GM10266 (cell line): ENCODE data around the gene BAG1.

Source experiments
- DNase-seq: peaks from one replicate; pipeline ENCODE4 v3.0.0; 2012; ENCODE audit errors: extremely low spot score
- TF ChIP-seq, protein P1 (sequence below): IDR thresholded peaks from 2 replicates; pipeline ENCODE4 v1.5.1; 2012; ENCODE audit warnings: mild to moderate bottlenecking, low read depth; ENCODE audit not compliant: control insufficient read depth, insufficient read depth; ENCODE audit errors: missing control alignments

Gene BAG1

DNA sequence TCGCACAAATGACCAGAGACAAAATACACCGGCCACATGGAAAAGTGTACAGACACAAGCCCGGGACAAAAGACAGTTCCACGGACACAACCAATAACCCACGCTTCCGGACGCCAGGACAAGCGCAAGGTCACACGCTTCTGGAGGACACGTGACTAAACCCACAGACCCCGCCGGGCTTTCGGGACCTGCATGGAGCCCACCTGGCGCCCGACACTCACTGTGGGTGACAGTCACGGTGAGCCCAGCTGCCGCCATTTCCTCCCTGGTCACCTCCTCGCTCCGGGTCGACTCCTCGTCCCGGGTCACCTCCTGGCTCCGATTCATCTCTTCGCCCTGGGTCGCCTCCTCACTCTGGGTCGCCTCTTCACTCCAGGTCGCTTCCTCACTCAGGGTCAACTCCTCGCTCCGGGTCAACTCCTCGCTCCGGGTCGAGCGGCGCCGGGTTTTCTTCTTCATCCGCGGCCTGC is 470 bp downstream of the BAG1 start:
- TF ChIP-seq, protein P1, sequence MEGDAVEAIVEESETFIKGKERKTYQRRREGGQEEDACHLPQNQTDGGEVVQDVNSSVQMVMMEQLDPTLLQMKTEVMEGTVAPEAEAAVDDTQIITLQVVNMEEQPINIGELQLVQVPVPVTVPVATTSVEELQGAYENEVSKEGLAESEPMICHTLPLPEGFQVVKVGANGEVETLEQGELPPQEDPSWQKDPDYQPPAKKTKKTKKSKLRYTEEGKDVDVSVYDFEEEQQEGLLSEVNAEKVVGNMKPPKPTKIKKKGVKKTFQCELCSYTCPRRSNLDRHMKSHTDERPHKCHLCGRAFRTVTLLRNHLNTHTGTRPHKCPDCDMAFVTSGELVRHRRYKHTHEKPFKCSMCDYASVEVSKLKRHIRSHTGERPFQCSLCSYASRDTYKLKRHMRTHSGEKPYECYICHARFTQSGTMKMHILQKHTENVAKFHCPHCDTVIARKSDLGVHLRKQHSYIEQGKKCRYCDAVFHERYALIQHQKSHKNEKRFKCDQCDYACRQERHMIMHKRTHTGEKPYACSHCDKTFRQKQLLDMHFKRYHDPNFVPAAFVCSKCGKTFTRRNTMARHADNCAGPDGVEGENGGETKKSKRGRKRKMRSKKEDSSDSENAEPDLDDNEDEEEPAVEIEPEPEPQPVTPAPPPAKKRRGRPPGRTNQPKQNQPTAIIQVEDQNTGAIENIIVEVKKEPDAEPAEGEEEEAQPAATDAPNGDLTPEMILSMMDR, result no peak
- peak; percentile 49 for DNase-seq

DNA sequence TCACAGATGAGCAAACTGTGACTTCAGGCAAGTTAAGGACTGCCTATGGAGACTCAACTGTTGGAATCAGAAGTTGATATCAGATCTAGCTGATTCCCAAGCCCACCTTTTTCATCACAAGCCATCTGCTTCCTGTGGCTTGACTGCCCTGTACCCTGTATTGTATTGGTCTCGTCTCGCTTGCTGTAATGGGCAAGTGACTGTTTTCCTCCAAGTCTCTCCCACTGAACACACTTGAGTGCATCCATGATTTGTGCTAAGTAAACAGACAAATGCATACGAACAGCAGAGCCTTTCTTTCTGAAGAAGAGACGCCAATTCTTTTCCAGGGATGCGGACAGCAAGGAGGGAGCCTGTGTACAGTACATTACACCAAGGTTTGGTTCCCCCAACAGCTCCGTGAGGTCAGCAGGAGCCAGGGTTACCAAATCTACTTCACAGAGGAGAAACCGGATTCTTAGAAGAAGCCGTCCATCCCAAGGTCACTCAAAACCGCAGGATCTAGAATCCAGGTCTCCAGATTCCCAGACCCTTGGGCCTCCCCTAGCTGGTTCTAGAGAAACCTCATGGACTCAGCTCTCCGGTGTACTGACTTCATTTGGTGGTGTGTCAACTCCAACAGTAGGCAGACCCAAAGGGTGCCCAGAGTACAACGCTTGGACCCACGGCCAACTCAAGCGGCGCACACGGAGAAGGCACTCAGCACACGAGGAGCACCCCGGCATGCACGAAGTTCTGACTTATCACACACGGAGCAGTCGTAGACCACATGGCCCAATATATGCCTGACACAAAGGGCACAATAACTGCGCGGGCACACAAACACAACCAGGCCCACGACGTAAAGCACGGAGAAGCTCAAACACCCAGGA is 1.1 kb downstream of the BAG1 start:
- TF ChIP-seq, protein P1, result no peak
- DNase-seq, result no peak

DNA sequence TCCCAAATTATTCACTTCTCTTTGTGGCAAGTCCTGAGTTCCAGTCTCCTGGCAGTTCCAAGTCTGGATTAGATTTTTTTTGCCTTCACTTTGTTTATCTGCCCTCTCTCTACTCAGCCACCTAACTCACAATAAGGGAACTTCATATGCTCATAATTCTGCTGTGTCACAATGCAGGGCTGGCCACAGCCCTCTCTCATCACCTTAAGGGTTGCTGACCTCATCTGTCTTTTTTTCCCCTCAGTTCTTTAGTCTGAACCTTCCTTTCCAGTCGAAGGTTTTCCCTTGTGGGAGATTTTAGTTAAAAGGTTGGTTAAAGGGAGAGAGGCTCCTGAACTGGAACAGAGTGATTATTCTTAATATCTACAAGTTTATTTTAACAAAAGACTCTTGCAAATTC is 4.1 kb downstream of the BAG1 start:
- DNase-seq, result no peak

DNA sequence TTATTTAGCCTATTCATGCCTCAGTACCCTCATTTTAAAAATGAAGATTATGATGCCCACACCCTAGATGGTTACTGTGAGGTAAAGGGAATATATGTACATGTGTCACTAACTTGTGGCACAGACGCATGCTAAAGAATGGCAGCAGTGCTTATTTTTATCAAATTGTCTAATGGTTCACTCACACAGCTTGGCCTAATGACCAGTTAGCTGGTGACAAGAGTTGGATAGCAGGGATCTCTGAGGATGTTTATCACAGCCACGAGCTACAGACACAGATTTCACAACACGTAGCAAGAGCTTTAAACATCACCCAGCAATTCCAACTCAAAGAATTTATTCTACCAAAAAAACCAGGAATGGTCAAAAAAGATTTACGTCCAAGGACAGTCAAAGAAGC is 7.2 kb downstream of the BAG1 start:
- TF ChIP-seq, protein P1, result no peak
- no peak for DNase-seq

More for the DNA sequence above, 4.1 kb downstream of the BAG1 start:
- TF ChIP-seq, protein P1, result no peak

DNA sequence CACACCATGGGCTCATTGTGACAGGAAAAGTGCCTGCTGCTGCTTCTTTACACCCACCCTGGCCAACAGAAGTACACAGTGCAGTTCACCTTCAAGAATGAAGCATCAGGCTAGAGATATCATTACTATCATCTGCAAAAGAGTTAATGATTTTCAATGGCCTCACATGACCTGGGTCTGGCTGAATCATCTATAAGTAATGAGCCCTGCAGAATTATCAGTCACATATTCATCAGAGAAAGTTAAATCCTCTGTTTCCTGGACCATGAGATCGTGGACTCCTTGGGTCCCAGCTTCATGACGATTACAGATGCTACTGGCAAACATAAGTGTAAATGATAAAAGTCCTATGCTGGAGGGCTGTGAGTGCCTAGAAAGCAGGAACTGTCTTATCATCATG is 8.3 kb downstream of the BAG1 start:
- no peak for DNase-seq
- TF ChIP-seq, protein P1, result no peak

DNA sequence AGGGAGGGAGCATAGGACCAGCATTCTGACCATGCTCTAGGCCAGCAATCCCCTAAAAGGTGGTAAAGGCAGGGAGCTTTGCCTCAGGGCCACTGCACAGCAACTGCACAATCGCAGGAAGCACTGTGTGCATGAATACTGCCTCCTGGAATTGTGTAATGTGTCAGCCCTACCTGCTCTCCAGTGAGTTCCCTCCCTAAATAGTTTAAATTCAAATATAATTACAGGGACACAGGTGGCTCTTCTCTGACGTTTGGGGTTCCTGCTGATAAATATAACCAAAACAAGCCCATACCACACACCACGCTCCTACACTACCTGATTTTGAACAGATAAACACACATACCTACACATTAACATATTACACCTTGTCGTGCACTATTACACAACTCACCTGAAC is 9.0 kb downstream of the BAG1 start:
- no peak for DNase-seq
- TF ChIP-seq, protein P1, result no peak

DNA sequence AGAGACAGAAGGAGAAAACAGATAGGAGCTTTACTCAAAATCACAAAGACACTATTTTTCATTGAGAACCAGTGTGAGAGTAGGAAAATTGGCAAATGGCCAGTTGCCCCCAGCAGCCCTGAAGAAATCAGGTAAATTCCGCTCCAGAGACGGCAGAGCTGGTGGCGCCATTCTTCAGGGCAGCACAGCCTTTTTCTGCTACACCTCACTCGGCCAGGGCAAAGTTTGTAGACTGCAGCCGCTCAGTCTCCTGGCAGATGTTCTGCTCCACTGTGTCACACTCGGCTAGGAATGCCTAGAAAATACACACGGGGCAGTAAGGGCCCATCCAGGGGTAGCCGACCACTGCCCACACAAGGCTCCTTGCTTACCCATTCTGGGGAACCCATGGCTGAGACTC is 9.5 kb downstream of the BAG1 start:
- TF ChIP-seq, protein P1, result no peak
- no peak for DNase-seq
